ENCODE data around the gene SLC25A27.

SLC25A27 gene

DNA sequence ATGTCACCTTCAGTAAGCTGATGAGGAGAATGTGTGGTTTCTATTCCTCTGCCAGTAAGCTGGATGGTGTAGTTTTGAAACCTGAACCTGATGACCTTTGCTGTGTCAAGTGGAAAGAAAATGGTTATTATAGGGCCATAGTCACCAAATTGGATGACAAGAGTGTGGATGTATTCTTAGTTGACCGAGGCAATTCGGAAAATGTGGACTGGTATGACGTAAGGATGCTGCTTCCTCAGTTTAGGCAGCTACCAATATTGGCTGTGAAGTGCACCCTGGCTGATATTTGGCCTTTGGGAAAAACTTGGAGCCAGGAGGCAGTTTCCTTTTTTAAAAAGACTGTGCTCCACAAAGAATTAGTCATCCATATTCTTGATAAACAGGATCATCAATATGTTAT lies 36.9 kb downstream of the SLC25A27 start (continued):
- no peak for TF ChIP-seq EGR2 (tag by site-specific recombination; IDR thresholded peaks at IDR 0.05; ENCODE audit: low read depth)
- TF ChIP-seq ZFP3 (tag by site-specific recombination; IDR thresholded peaks at IDR 0.05; ENCODE audit: low read depth), result no peak
- TF ChIP-seq WT1 (tag by site-specific recombination; IDR thresholded peaks at IDR 0.05), result no peak
- no peak for TF ChIP-seq MZF1 (tag by site-specific recombination; IDR thresholded peaks at IDR 0.05; ENCODE audit: borderline replicate concordance)
- TF ChIP-seq ZNF677 (tag by site-specific recombination; IDR thresholded peaks at IDR 0.05), result no peak
- no peak for TF ChIP-seq ZNF768 (tag by site-specific recombination; IDR thresholded peaks at IDR 0.05)

- ChIA-PET CTCF (interaction anchor here (1.2 kb wide), 1 partner anchor 15 kb away, joined by 4 read pairs; no protein-coding TSS in a partner anchor), POLR2A (no interaction called here)
Observed at GRCh38 chr6:46690141-46690755, 37.5 kb downstream of the SLC25A27 start.

DNA sequence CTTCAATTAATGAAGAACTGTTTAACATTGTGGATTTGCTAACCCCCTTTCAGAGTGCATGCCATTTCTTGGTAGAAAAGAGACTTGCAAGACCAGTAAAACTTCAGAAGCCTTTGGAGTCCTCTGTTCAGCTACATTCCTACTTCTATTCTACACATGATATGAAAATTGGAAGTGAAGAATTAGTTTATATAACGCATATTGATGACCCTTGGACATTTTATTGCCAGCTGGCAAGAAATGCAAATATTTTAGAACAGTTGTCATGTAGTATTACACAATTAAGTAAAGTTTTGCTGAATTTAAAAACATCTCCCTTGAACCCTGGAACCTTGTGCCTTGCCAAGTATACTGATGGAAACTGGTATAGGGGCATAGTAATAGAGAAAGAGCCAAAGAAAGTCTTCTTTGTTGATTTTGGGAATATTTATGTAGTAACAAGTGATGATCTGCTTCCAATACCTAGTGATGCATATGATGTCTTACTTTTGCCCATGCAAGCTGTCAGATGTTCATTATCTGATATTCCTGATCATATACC lies 38.2 kb downstream of the SLC25A27 start:
- H3K27ac ChIP-seq (ENCODE audit: extremely low read depth, low read depth, low read length), result no peak overlapping the region
- POLR2A ChIA-PET, result no interaction called here
- H3K4me1 ChIP-seq (ENCODE audit: control insufficient read depth, insufficient read depth, low read length), result no peaks in the 10 kb centered on the region
- CTCF ChIA-PET, result interaction anchor here (0.6 to 1.2 kb wide), 3 partner anchors 16 to 300 kb away, joined by 3 to 4 read pairs (median 3); no protein-coding TSS in a partner anchor
- H3K9me3 ChIP-seq (ENCODE audit: control insufficient read depth, insufficient read depth, low read depth, low read length), result no peaks in the 10 kb centered on the region
- no peaks in the 10 kb centered on the region for H3K36me3 ChIP-seq (ENCODE audit: control insufficient read depth in 2 of 2, insufficient read depth in 1 of 2, low read length in 2 of 2)
- no peak overlapping the region for H3K4me3 ChIP-seq (ENCODE audit: low read depth, low read length)
- no peak for TF ChIP-seq ZNF610 (tag by site-specific recombination; IDR thresholded peaks at IDR 0.05; ENCODE audit: borderline replicate concordance)
- no peak for TF ChIP-seq BCL11B (tag by site-specific recombination; IDR thresholded peaks at IDR 0.05; ENCODE audit: low read depth)
- TF ChIP-seq MEIS1 (CRISPR knock-in tag; IDR thresholded peaks at IDR 0.05; ENCODE audit: borderline replicate concordance), result no peak
- TF ChIP-seq ZNF2 (tag by site-specific recombination; IDR thresholded peaks at IDR 0.05), result no peak
- no peak for TF ChIP-seq ZNF132 (tag by site-specific recombination; IDR thresholded peaks at IDR 0.05; ENCODE audit: borderline replicate concordance)
- no peak for TF ChIP-seq ZIC2 (tag by site-specific recombination; IDR thresholded peaks at IDR 0.05)
- no peak for TF ChIP-seq SP3 (tag by site-specific recombination; IDR thresholded peaks at IDR 0.05)
- TF ChIP-seq, protein P1, sequence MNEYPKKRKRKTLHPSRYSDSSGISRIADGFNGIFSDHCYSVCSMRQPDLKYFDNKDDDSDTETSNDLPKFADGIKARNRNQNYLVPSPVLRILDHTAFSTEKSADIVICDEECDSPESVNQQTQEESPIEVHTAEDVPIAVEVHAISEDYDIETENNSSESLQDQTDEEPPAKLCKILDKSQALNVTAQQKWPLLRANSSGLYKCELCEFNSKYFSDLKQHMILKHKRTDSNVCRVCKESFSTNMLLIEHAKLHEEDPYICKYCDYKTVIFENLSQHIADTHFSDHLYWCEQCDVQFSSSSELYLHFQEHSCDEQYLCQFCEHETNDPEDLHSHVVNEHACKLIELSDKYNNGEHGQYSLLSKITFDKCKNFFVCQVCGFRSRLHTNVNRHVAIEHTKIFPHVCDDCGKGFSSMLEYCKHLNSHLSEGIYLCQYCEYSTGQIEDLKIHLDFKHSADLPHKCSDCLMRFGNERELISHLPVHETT (tag by site-specific recombination; IDR thresholded peaks at IDR 0.05), result no peak
- TF ChIP-seq ZNF214 (tag by site-specific recombination; IDR thresholded peaks at IDR 0.05; ENCODE audit: borderline replicate concordance), result no peak

More at GRCh38 chr6:46690141-46690755, 37.5 kb downstream of the SLC25A27 start:
- no peak overlapping the region for H3K27ac ChIP-seq (ENCODE audit: extremely low read depth, low read depth, low read length)
- H3K36me3 ChIP-seq (ENCODE audit: control insufficient read depth in 2 of 2, insufficient read depth in 1 of 2, low read length in 2 of 2), result no peaks in the 10 kb centered on the region
- H3K4me3 ChIP-seq (ENCODE audit: low read depth, low read length), result no peak overlapping the region
- TF ChIP-seq MEIS1 (CRISPR knock-in tag; IDR thresholded peaks at IDR 0.05; ENCODE audit: borderline replicate concordance), result no peak
- no peak for TF ChIP-seq ZNF426 (tag by site-specific recombination; IDR thresholded peaks at IDR 0.05)
- no peak for TF ChIP-seq ZNF335 (tag by site-specific recombination; conservative IDR thresholded peaks at IDR 0.05)
- TF ChIP-seq YY1 (tag by site-specific recombination; IDR thresholded peaks at IDR 0.05), result no peak
- no peak for TF ChIP-seq ZNF311 (tag by site-specific recombination; IDR thresholded peaks at IDR 0.05; ENCODE audit: borderline replicate concordance)
- TF ChIP-seq GLIS2 (tag by site-specific recombination; IDR thresholded peaks at IDR 0.05), result no peak
- no peak for TF ChIP-seq ZNF394 (tag by site-specific recombination; IDR thresholded peaks at IDR 0.05; ENCODE audit: borderline replicate concordance)
- TF ChIP-seq ZNF530 (tag by site-specific recombination; IDR thresholded peaks at IDR 0.05; ENCODE audit: low read depth), result no peak
- no peak for TF ChIP-seq SALL2 (tag by site-specific recombination; IDR thresholded peaks at IDR 0.05; ENCODE audit: borderline replicate concordance)
- no peak for TF ChIP-seq SP2 (tag by site-specific recombination; IDR thresholded peaks at IDR 0.05)
- TF ChIP-seq ZNF324 (tag by site-specific recombination; IDR thresholded peaks at IDR 0.05), result no peak
- TF ChIP-seq ZNF501 (tag by site-specific recombination; IDR thresholded peaks at IDR 0.05), result no peak
- TF ChIP-seq ZNF292 (tag by site-specific recombination; IDR thresholded peaks at IDR 0.05; ENCODE audit: borderline replicate concordance, low read depth), result no peak
- TF ChIP-seq ZNF169 (tag by site-specific recombination; IDR thresholded peaks at IDR 0.05), result no peak
- no peak for TF ChIP-seq ZBTB1 (tag by site-specific recombination; IDR thresholded peaks at IDR 0.05)
- no peak for TF ChIP-seq SCRT2 (tag by site-specific recombination; IDR thresholded peaks at IDR 0.05)
- no peaks in the 10 kb centered on the region for H3K9me3 ChIP-seq (ENCODE audit: control insufficient read depth, insufficient read depth, low read depth, low read length)
- no peaks in the 10 kb centered on the region for H3K4me1 ChIP-seq (ENCODE audit: control insufficient read depth, insufficient read depth, low read length)
